ENCODE results near the gene CBFA2T3. TPM values are rescaled to one million over a fixed set of nuclear protein-coding genes. Genes with fewer than 3 reads are reported as not detected.

Gene CBFA2T3
- total RNA-seq, 1 donor from 2014 or later: 4.6 TPM

GRCh38 chr16:88988980-88989811, 12.2 kb upstream of the CBFA2T3 start:
- peak overlapping the region; percentile 27 for H3K27ac Mint-ChIP-seq (ENCODE audit: unreplicated experiment)

GRCh38 chr16:88985521-88985920, 8.5 kb upstream of the CBFA2T3 start:
- H3K9me3 Mint-ChIP-seq: no peaks in the 10 kb centered on the region
- TF ChIP-seq CTCF (conservative IDR thresholded peaks at IDR 0.05): no peak
- no peak overlapping the region for H3K27ac Mint-ChIP-seq (ENCODE audit: unreplicated experiment)
- no peaks in the 10 kb centered on the region for H3K36me3 Mint-ChIP-seq (ENCODE audit: low read depth)
- H3K4me3 Mint-ChIP-seq: no peak overlapping the region
- H3K4me1 Mint-ChIP-seq: no peaks in the 10 kb centered on the region
- DNase-seq (ENCODE audit: low read depth, low spot score): no peak
- H3K27me3 Mint-ChIP-seq (ENCODE audit: low read depth): no peaks in the 10 kb centered on the region

More at GRCh38 chr16:88988980-88989811, 12.2 kb upstream of the CBFA2T3 start:
- Mint-ChIP-seq H3K4me3 (no peak overlapping the region), H3K27me3 (ENCODE audit: low read depth) (no peaks in the 10 kb centered on the region), H3K4me1 (no peaks in the 10 kb centered on the region), H3K9me3 (no peaks in the 10 kb centered on the region), H3K36me3 (ENCODE audit: low read depth) (no peaks in the 10 kb centered on the region)
- TF ChIP-seq CTCF (conservative IDR thresholded peaks at IDR 0.05): no peak
- no peak for DNase-seq (ENCODE audit: low read depth, low spot score)

- H3K27me3 Mint-ChIP-seq (ENCODE audit: low read depth): no peaks in the 10 kb centered on the region
Measured at GRCh38 chr16:88983771-88984687, 7.0 kb upstream of the CBFA2T3 start.

GRCh38 chr16:88983165-88983564, 6.2 kb upstream of the CBFA2T3 start:
- Mint-ChIP-seq H3K4me3 (no peak overlapping the region), H3K36me3 (ENCODE audit: low read depth) (no peaks in the 10 kb centered on the region), H3K4me1 (no peaks in the 10 kb centered on the region), H3K9me3 (no peaks in the 10 kb centered on the region), H3K27me3 (ENCODE audit: low read depth) (no peaks in the 10 kb centered on the region), H3K27ac (ENCODE audit: unreplicated experiment) (no peak overlapping the region)
- DNase-seq (ENCODE audit: low read depth, low spot score): no peak
- TF ChIP-seq CTCF (conservative IDR thresholded peaks at IDR 0.05): no peak

More at GRCh38 chr16:88983771-88984687, 7.0 kb upstream of the CBFA2T3 start:
- Mint-ChIP-seq H3K4me1 (no peaks in the 10 kb centered on the region), H3K27ac (ENCODE audit: unreplicated experiment) (peak overlapping the region; percentile 27), H3K9me3 (no peaks in the 10 kb centered on the region), H3K36me3 (ENCODE audit: low read depth) (no peaks in the 10 kb centered on the region), H3K4me3 (no peak overlapping the region)
- no peak for DNase-seq (ENCODE audit: low read depth, low spot score)
- no peak for TF ChIP-seq CTCF (conservative IDR thresholded peaks at IDR 0.05)

GRCh38 chr16:88982286-88983084, 5.5 kb upstream of the CBFA2T3 start:
- H3K36me3 Mint-ChIP-seq (ENCODE audit: low read depth): no peaks in the 10 kb centered on the region
- H3K27ac Mint-ChIP-seq (ENCODE audit: unreplicated experiment): no peak overlapping the region
- H3K9me3 Mint-ChIP-seq: no peaks in the 10 kb centered on the region
- DNase-seq (ENCODE audit: low read depth, low spot score): no peak
- TF ChIP-seq CTCF (conservative IDR thresholded peaks at IDR 0.05): no peak
- no peaks in the 10 kb centered on the region for H3K4me1 Mint-ChIP-seq
- H3K4me3 Mint-ChIP-seq: no peak overlapping the region
- no peaks in the 10 kb centered on the region for H3K27me3 Mint-ChIP-seq (ENCODE audit: low read depth)

All from neural crest cell (in vitro differentiated cells).